Chondrocyte (in vitro differentiated cells): Measurements from ENCODE around the gene KLC1. TPM values are rescaled to one million over a fixed set of nuclear protein-coding genes. Genes with fewer than 3 reads are reported as not detected.

Source experiments
- DNase-seq: peaks from one replicate; pipeline ENCODE4 v3.0.0; 2021; ENCODE audit warnings: mixed read lengths, low spot score
- H3K27ac Mint-ChIP-seq: one replicate; pipeline ENCODE4 v1.8.0; 2021; ENCODE audit warnings: mild to moderate bottlenecking, moderate library complexity, mixed read lengths; ENCODE audit not compliant: unreplicated experiment
- H3K27me3 Mint-ChIP-seq: 2 replicates; pipeline ENCODE4 v1.8.0; 2021; ENCODE audit warnings: low read depth, mixed read lengths
- H3K36me3 Mint-ChIP-seq: 2 replicates; pipeline ENCODE4 v1.8.0; 2021; ENCODE audit warnings: low read depth, mixed read lengths
- H3K4me1 Mint-ChIP-seq: 2 replicates; pipeline ENCODE4 v1.8.0; 2021; ENCODE audit warnings: low read depth, mild to moderate bottlenecking, mixed read lengths
- H3K4me3 Mint-ChIP-seq: one replicate; pipeline ENCODE4 v1.8.0; 2021; ENCODE audit warnings: mild to moderate bottlenecking, moderate library complexity, mixed read lengths; ENCODE audit not compliant: unreplicated experiment
- H3K9me3 Mint-ChIP-seq: 2 replicates; pipeline ENCODE4 v1.8.0; 2021; ENCODE audit warnings: low read depth, mixed read lengths
- total RNA-seq: library from RNA; stranded (reverse); gene quantifications from 3 replicates; pipeline ENCODE4 v1.2.1, GENCODE V29; 2021
- TF ChIP-seq, protein P1 (sequence below): fragments of 200-600 bp; sonication (generic); IDR thresholded peaks from 2 replicates; pipeline ENCODE4 v1.5.0; 2021; ENCODE audit warnings: antibody characterized with exemption, mild to moderate bottlenecking, moderate library complexity

KLC1 gene
- total RNA-seq, 1 donor from 2014 or later = 190 TPM

DNA sequence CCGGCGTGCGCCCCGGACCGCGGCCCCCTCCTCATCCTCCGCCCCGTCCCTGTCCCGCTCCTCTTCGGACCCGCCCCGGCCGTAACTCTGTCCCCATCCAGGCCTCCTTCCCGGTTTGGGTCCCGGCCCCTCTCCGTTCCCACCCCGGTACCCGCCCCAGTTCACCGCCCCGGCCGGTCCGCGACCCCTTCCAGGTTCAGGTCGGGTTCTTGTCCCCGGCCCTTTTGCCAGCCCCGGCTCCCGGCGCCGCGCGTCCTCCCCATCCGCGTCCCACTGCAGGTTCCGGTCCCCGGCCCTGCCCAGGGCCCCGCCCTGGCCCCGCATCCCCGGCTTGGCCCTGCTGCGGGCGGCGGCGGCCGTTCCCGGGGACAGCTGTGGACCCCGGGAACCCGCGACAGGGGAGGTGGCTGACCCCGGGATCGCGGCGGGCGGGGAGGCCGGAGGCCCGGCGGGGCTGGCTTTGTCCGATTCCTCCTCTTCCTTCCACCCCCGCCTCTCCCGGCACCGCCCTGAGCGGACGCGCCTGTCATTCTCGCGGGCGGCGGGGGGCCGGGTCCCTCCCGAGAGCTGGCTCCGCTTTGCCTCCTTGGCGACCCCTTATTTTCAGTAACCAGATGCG is 601 bp downstream of the KLC1 start:
- Mint-ChIP-seq H3K27me3 (no peaks in the 10 kb centered on the region), H3K4me3 (peak overlapping the region; percentile 86), H3K9me3 (no peaks in the 10 kb centered on the region), H3K36me3 (peaks cover 3% of the 10 kb centered on the region), H3K4me1 (peaks cover 41% of the 10 kb centered on the region), H3K27ac (peak overlapping the region; percentile 88)
- TF ChIP-seq, protein P1, sequence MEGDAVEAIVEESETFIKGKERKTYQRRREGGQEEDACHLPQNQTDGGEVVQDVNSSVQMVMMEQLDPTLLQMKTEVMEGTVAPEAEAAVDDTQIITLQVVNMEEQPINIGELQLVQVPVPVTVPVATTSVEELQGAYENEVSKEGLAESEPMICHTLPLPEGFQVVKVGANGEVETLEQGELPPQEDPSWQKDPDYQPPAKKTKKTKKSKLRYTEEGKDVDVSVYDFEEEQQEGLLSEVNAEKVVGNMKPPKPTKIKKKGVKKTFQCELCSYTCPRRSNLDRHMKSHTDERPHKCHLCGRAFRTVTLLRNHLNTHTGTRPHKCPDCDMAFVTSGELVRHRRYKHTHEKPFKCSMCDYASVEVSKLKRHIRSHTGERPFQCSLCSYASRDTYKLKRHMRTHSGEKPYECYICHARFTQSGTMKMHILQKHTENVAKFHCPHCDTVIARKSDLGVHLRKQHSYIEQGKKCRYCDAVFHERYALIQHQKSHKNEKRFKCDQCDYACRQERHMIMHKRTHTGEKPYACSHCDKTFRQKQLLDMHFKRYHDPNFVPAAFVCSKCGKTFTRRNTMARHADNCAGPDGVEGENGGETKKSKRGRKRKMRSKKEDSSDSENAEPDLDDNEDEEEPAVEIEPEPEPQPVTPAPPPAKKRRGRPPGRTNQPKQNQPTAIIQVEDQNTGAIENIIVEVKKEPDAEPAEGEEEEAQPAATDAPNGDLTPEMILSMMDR = no peak
- DNase-seq = no peak

DNA sequence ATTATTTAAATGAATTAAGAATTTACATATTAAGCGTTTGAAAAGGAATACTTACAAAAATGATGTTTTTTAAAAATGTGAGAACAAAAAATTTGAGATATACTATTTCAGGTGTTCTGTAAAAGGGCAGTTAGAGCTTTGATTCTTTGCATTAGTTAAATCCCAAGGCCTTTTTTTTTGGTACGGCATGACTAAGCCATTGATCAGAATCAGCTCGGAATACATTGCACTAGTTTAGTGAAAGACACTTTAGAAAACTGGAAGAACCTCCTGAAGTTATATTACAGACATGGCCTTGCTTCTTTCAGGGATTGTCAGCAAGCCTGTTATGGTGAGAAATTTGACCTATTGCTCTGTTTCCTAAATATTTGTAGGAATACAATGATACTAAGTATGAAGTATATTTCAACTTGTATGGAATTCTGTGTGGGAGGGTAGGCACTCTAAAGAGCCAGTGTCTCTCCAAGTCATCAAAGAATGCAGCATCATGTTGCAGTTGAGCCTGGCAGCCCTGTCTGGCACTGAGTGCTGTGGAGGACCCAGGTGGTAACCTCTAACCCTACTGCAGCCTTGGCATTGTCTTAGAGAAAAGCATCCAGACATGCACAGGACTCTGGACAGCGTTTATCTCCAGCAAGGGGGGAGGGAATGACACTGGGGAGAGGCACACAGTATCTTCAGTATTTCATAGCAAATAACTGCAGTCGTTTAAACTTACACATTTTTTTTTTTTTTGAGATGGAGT is 1.5 kb downstream of the KLC1 start:
- H3K9me3 Mint-ChIP-seq = no peaks in the 10 kb centered on the region
- peak overlapping the region; percentile 86 for H3K4me3 Mint-ChIP-seq
- DNase-seq = no peak
- TF ChIP-seq, protein P1 = no peak
- H3K4me1 Mint-ChIP-seq = peaks cover 40% of the 10 kb centered on the region
- H3K36me3 Mint-ChIP-seq = peaks cover 3% of the 10 kb centered on the region
- H3K27ac Mint-ChIP-seq = peak overlapping the region; percentile 88
- no peaks in the 10 kb centered on the region for H3K27me3 Mint-ChIP-seq

DNA sequence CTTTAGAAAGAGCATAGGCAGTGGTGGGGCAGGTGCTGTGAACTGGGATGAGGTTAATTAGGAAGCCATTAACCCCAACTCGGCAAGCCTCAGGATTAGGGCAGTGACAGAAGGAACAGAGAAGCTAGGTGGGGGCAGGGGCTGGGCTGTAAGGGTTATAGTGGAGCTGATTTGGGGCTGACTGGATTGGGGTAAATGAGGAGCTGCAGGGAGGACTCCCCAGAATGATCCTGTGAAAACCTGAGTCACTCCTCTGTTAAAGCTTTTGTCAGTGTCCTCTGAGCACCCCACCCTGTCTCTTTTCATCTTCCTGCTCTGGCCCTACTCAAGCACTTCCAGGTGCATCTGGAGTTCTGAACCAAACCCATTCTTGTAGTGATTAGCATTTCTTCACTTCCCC is 4.4 kb downstream of the KLC1 start:
- Mint-ChIP-seq H3K4me3 (no peak overlapping the region), H3K27ac (peak overlapping the region; percentile 22), H3K4me1 (peaks cover 50% of the 10 kb centered on the region), H3K27me3 (no peaks in the 10 kb centered on the region), H3K9me3 (no peaks in the 10 kb centered on the region), H3K36me3 (peaks cover 9% of the 10 kb centered on the region)
- DNase-seq = no peak
- TF ChIP-seq, protein P1 = no peak

DNA sequence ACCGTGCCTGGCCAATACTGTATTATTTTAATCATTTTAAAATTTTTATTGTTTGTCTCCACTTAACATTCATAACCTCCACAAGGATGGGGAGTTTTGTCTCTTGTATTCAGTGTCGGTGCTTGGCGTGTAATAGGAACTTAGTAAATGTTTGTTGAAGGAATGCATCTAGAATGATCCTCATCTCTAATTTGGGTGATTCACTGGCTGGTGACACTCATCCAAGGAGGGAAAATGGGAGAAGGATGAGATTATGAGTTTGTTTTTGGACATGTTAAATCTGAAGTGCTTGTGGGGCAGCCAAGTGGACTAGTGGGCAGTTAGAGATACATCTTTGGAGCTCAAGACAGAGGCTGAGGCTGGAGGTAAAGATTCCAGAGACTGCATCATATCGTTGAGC is 5.1 kb downstream of the KLC1 start:
- H3K4me1 Mint-ChIP-seq = peaks cover 56% of the 10 kb centered on the region
- no peak for DNase-seq
- H3K27ac Mint-ChIP-seq = peak overlapping the region; percentile 69
- TF ChIP-seq, protein P1 = no peak
- H3K36me3 Mint-ChIP-seq = peaks cover 9% of the 10 kb centered on the region
- no peaks in the 10 kb centered on the region for H3K27me3 Mint-ChIP-seq
- H3K9me3 Mint-ChIP-seq = no peaks in the 10 kb centered on the region
- H3K4me3 Mint-ChIP-seq = no peak overlapping the region

DNA sequence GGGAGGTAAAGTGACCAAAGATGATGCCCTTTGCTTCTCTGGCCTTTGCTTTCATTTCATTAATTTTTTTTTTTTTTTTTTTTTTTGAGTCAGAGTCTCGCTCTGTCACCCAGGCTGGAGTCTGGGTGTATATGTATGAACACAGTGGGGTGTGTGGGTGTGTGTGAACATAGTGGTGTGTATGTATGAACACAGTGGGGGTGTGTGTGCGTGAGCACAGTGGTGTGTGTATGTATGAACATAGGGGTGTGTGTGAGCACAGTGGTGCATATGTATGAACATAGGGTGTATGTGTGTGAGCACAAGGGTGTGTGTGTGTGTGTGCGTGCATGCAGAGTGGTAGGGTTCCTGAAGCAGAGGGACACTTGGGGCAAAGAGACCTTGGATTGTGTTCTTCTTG is 9.6 kb downstream of the KLC1 start:
- Mint-ChIP-seq H3K9me3 (no peaks in the 10 kb centered on the region), H3K4me1 (peaks cover 51% of the 10 kb centered on the region), H3K27ac (peak overlapping the region; percentile 82), H3K4me3 (no peak overlapping the region), H3K36me3 (peaks cover 6% of the 10 kb centered on the region), H3K27me3 (no peaks in the 10 kb centered on the region)
- TF ChIP-seq, protein P1 = no peak
- no peak for DNase-seq
